Measurements from ENCODE around the gene COBL. TPM values are rescaled to one million over a fixed set of nuclear protein-coding genes. Genes with fewer than 3 reads are reported as not detected.

COBL gene
- total and polyA plus RNA-seq, 2 of the 8 experiments (the other 6 are each of a cell fraction or from before 2014, with no cell fraction given), result 13.8 to 40.4 TPM

- Histone ChIP-seq H3K4ac (replicated peaks; ENCODE audit: insufficient read length, low read depth, low read length) (no peak overlapping the region), H3K4me2 (ENCODE audit: insufficient read depth in 1 of 2, low read depth in 2 of 2, low read length in 2 of 2) (no peak overlapping the region), H2AK5ac (ENCODE audit: low read depth, low read length) (no peak overlapping the region), H3K9me3 (ENCODE audit: insufficient read depth in 2 of 2, low read depth in 1 of 2, low read length in 1 of 2) (no peaks in the 10 kb centered on the region), H3K4me3 (ENCODE audit: extremely low read depth in 1 of 4, insufficient read depth in 2 of 4, low read depth in 3 of 4, low read length in 4 of 4) (no peak overlapping the region), H3K14ac (ENCODE audit: insufficient read length) (no peak overlapping the region), H4K91ac (replicated peaks; ENCODE audit: insufficient read length, low read length) (no peak overlapping the region), H4K5ac (ENCODE audit: insufficient read length, low read depth, low read length) (no peak overlapping the region), H4K20me1 (replicated peaks in 1 of 2; ENCODE audit: control insufficient read depth in 1 of 2, insufficient read depth in 2 of 2, low read length in 2 of 2) (no peaks in the 10 kb centered on the region), H3K27ac (ENCODE audit: low read depth, low read length) (no peak overlapping the region), H3K27me3 (replicated peaks in 1 of 4; ENCODE audit: control insufficient read depth in 3 of 4, extremely low read depth in 1 of 4, insufficient read depth in 3 of 4, low read length in 3 of 4) (no peaks in the 10 kb centered on the region), H3K79me2 (ENCODE audit: control insufficient read depth in 1 of 2, insufficient read depth in 2 of 2, low read length in 2 of 2) (no peaks in the 10 kb centered on the region), H3K56ac (replicated peaks; ENCODE audit: insufficient read length, low read depth, low read length) (no peak overlapping the region), H3K18ac (ENCODE audit: extremely low read depth, low read length) (no peak overlapping the region), H2BK120ac (replicated peaks; ENCODE audit: low read depth, low read length) (no peak overlapping the region), H2BK15ac (ENCODE audit: low read length) (no peak overlapping the region), H3K4me1 (replicated peaks in 1 of 4; ENCODE audit: control insufficient read depth in 3 of 4, insufficient read depth in 4 of 4, low read length in 3 of 4) (peaks cover 0 to 3% (median under 1%) of the 10 kb centered on the region in 4 experiments; a peak in 3 of 7 replicates), H3K79me1 (ENCODE audit: low read depth, low read length) (no peaks in the 10 kb centered on the region), H2BK20ac (ENCODE audit: low read length) (no peak overlapping the region), H3K23me2 (ENCODE audit: low read depth, low read length) (no peaks in the 10 kb centered on the region), H3K9ac (replicated peaks in 1 of 4; ENCODE audit: extremely low read depth in 1 of 4, low read depth in 3 of 4, low read length in 3 of 4) (no peak overlapping the region), H2BK5ac (ENCODE audit: low read depth, low read length) (no peak overlapping the region), H2BK12ac (ENCODE audit: low read depth, low read length) (no peak overlapping the region), H2AFZ (ENCODE audit: low read length) (no peak overlapping the region), H4K8ac (ENCODE audit: extremely low read depth, insufficient read depth, low read length) (no peak overlapping the region), H3K36me3 (ENCODE audit: control insufficient read depth in 2 of 4, insufficient read depth in 4 of 4, low read length in 3 of 4) (no peaks in the 10 kb centered on the region), H3K23ac (ENCODE audit: insufficient read length) (no peak overlapping the region)
- TF ChIP-seq SUZ12 (IDR thresholded peaks at IDR 0.05; ENCODE audit: low read length) (no peak), TEAD4 (IDR thresholded peaks at IDR 0.05; ENCODE audit: low read depth, low read length) (peak; percentile 27; the same call in 1 of the 2 replicates), EP300 (IDR thresholded peaks at IDR 0.05; ENCODE audit: borderline replicate concordance in 1 of 2, low read depth in 2 of 2, low read length in 2 of 2) (no peak), ASH2L (IDR thresholded peaks at IDR 0.05; ENCODE audit: low read length) (no peak), CTCF (IDR thresholded peaks at IDR 0.05; ENCODE audit: control extremely low read depth in 1 of 3, insufficient read depth in 1 of 3, low read depth in 1 of 3, low read length in 3 of 3) (no peak)
- FAIRE-seq, result no peak
- POLR2A ChIA-PET (ENCODE audit: partially characterized antibody), result no interaction called here
- CTCF ChIA-PET (ENCODE audit: partially characterized antibody), result interaction anchor here (0.6 to 6.2 kb wide), 6 partner anchors 11 to 685 kb away, joined by 3 to 70 read pairs (median 8); no protein-coding TSS in a partner anchor
- DNase-seq (ENCODE audit: low read depth in 1 of 2, low spot score in 2 of 2), result no peak
- WGBS, 2 experiments (ENCODE audit: extremely low coverage in 1 of 2, insufficient coverage in 1 of 2, insufficient read length in 1 of 2, insufficient replicate concordance in 2 of 2, low coverage in 1 of 2, low lambda C conversion rate in 2 of 2, missing lambda C conversion rate in 1 of 2), result 86% methylated on average over 3 of the region's 3 CpGs; no CpG with 5 or more reads in 1 of the 2 experiments
Measured at GRCh38 chr7:51070151-51070550, 246.5 kb downstream of the COBL start.
